GM23248 (cell line): ENCODE data around the gene MTCP1. TPM values are rescaled to one million over a fixed set of nuclear protein-coding genes. Genes with fewer than 3 reads are reported as not detected.
A peak's percentile ranks its signal among the peaks of the same experiment; 100 is the strongest.

ENCODE experiments used
- DNase-seq: peaks from one replicate; pipeline ENCODE4 v3.0.0-alpha.2; 2015
- H2AFZ ChIP-seq: fragments of 200-600 bp; sonication (generic); 2 replicates; pipeline ENCODE4 v1.6.1; 2016; ENCODE audit warnings: antibody characterized with exemption
- H3F3A ChIP-seq: fragments of 200-600 bp; sonication (generic); 2 replicates; pipeline ENCODE4 v1.6.1; 2016; ENCODE audit warnings: mild to moderate bottlenecking, antibody characterized with exemption, mixed run types; ENCODE audit not compliant: insufficient read depth
- H3K27ac ChIP-seq: fragments of 200-600 bp; sonication (generic); 2 replicates; pipeline ENCODE4 v1.5.1; 2016; ENCODE audit warnings: mild to moderate bottlenecking
- H3K27me3 ChIP-seq: fragments of 200-600 bp; sonication (generic); replicated peaks from 2 replicates; pipeline ENCODE4 v1.6.1; 2016; ENCODE audit warnings: mild to moderate bottlenecking; ENCODE audit not compliant: insufficient read depth
- H3K36me3 ChIP-seq: fragments of 200-600 bp; sonication (generic); 2 replicates; pipeline ENCODE4 v1.6.1; 2016; ENCODE audit warnings: low read depth, mild to moderate bottlenecking
- H3K4me1 ChIP-seq: fragments of 200-600 bp; sonication (generic); 2 replicates; pipeline ENCODE4 v1.6.1; 2016; ENCODE audit warnings: mild to moderate bottlenecking; ENCODE audit not compliant: insufficient read depth
- H3K4me2 ChIP-seq: fragments of 200-600 bp; sonication (generic); one replicate; pipeline ENCODE4 v1.6.1; 2016; ENCODE audit warnings: mild to moderate bottlenecking; ENCODE audit not compliant: unreplicated experiment
- H3K4me3 ChIP-seq: fragments of 200-600 bp; sonication (generic); 2 replicates; pipeline ENCODE4 v1.5.1; 2016; ENCODE audit warnings: mild to moderate bottlenecking
- H3K79me2 ChIP-seq: fragments of 200-600 bp; sonication (generic); 2 replicates; pipeline ENCODE4 v1.6.1; 2016; ENCODE audit warnings: mild to moderate bottlenecking; ENCODE audit not compliant: insufficient read depth
- H3K9ac ChIP-seq: fragments of 200-600 bp; sonication (generic); 2 replicates; pipeline ENCODE4 v1.6.1; 2016; ENCODE audit warnings: mild to moderate bottlenecking
- H3K9me2 ChIP-seq: fragments of 200-600 bp; sonication (generic); 2 replicates; pipeline ENCODE4 v1.6.1; 2016; ENCODE audit warnings: mixed run types, mild to moderate bottlenecking, moderate library complexity; ENCODE audit not compliant: insufficient read depth
- H3K9me3 ChIP-seq: fragments of 200-600 bp; sonication (generic); one replicate; pipeline ENCODE4 v1.6.1; 2017; ENCODE audit warnings: low read depth
- H4K20me1 ChIP-seq: fragments of 200-600 bp; sonication (generic); 2 replicates; pipeline ENCODE4 v1.6.0; 2016; ENCODE audit not compliant: insufficient read depth
- EZH2 ChIP-seq: fragments of 200-600 bp; sonication (generic); IDR thresholded peaks from 2 replicates; pipeline ENCODE4 v1.6.1; 2018; ENCODE audit warnings: antibody characterized with exemption, mild to moderate bottlenecking; ENCODE audit not compliant: insufficient read depth, poor library complexity, severe bottlenecking
- EZH2phosphoT487 ChIP-seq: fragments of 200-600 bp; sonication (generic); IDR thresholded peaks from 2 replicates; pipeline ENCODE4 v1.6.1; 2018; ENCODE audit warnings: antibody characterized with exemption, moderate library complexity, mild to moderate bottlenecking, low read depth; ENCODE audit not compliant: insufficient read depth
- WGBS, 2 experiments: methylation state at CpG; one replicate each; pipeline ENCODE4 v1.1.6; 2015 to 2017; ENCODE audit warnings: low lambda C conversion rate in 2 of 2, low coverage in 1 of 2; ENCODE audit errors: missing lambda C conversion rate in 2 of 2; 5-methylcytosine and 5-hydroxymethylcytosine counted together
- in situ Hi-C: fragments of 300-500 bp; cut with MboI; formaldehyde crosslinking; loops from 2 replicates; pipeline ENCODE4 v1.15.0; 2020
- polyA plus RNA-seq: library from polyadenylated mRNA; unstranded; fragments of >200 nt; fragmentation: Nextera tagmentation; extraction: Ambion mirVana; gene quantifications from 2 replicates; pipeline ENCODE4 v1.2.1, GENCODE V29; 2016
- total RNA-seq: library from RNA; depleted of rRNA; stranded (reverse); fragments of >200 nt; shearing (Covaris generic); gene quantifications from 2 replicates; pipeline ENCODE4 v1.2.3, GENCODE V29; 2014

Gene MTCP1
- total and polyA plus RNA-seq, 2 experiments from 2014 or later: 1.8 to 25.8 TPM

- H3K9me2 ChIP-seq: no peaks in the 10 kb centered on the region
- H3K9me3 ChIP-seq: no peaks in the 10 kb centered on the region
- no peaks in the 10 kb centered on the region for H4K20me1 ChIP-seq
- peak overlapping the region; percentile 100 for H3K27ac ChIP-seq
- no peaks in the 10 kb centered on the region for H3K27me3 ChIP-seq
- H3K4me2 ChIP-seq: peak overlapping the region; percentile 90
- H3K9ac ChIP-seq: peak overlapping the region; percentile 100
- no peak overlapping the region for H2AFZ ChIP-seq
- H3K79me2 ChIP-seq: peaks cover 50% of the 10 kb centered on the region
- no peak for TF ChIP-seq EZH2phosphoT487
- TF ChIP-seq EZH2: no peak
- 2% methylated on average over 3 of the region's 3 CpGs for WGBS, 2 experiments
- no peak for DNase-seq
- H3K4me1 ChIP-seq: peaks cover 16% of the 10 kb centered on the region
- H3F3A ChIP-seq: peaks cover 18% of the 10 kb centered on the region; the same call in 1 of the 2 replicates
- no peaks in the 10 kb centered on the region for H3K36me3 ChIP-seq
- peak overlapping the region; percentile 92 for H3K4me3 ChIP-seq
- in situ Hi-C loops: no loop called here
Observed at GRCh38 chrX:155028129-155028528, 42.8 kb downstream of the MTCP1 start.

- WGBS, 2 experiments: 2 to 5% methylated on average over 12 to 14 of the region's 14 CpGs
- H4K20me1 ChIP-seq: no peaks in the 10 kb centered on the region
- peak overlapping the region; percentile 55 for H2AFZ ChIP-seq
- DNase-seq: peak; percentile 83
- peaks cover 16% of the 10 kb centered on the region for H3K4me1 ChIP-seq
- peak overlapping the region; percentile 92 for H3K4me3 ChIP-seq
- H3K9me3 ChIP-seq: no peaks in the 10 kb centered on the region
- peak overlapping the region; percentile 90 for H3K4me2 ChIP-seq
- no peaks in the 10 kb centered on the region for H3K36me3 ChIP-seq
- H3K27me3 ChIP-seq: no peaks in the 10 kb centered on the region
- H3K79me2 ChIP-seq: peaks cover 44% of the 10 kb centered on the region
- no peaks in the 10 kb centered on the region for H3K9me2 ChIP-seq
- in situ Hi-C loops: no loop called here
- H3K9ac ChIP-seq: peak overlapping the region; percentile 100
- peak overlapping the region; percentile 100 for H3K27ac ChIP-seq
- peaks cover 18% of the 10 kb centered on the region; the same call in 1 of the 2 replicates for H3F3A ChIP-seq
- no peak for TF ChIP-seq EZH2phosphoT487
- TF ChIP-seq EZH2: no peak
Observed at GRCh38 chrX:155027509-155028066, 43.3 kb downstream of the MTCP1 start.

GRCh38 chrX:155026727-155027508, 44.0 kb downstream of the MTCP1 start, which contains the start of gene FUNDC2:
FUNDC2 (plus strand) TSS chrX:155026844; CDS start chrX:155026939, 95 bp downstream.
- Histone ChIP-seq H3K9me3 (no peaks in the 10 kb centered on the region), H3K4me1 (peaks cover 16% of the 10 kb centered on the region), H2AFZ (peak within 1 kb of the TSS; percentile 83), H4K20me1 (no peaks in the 10 kb centered on the region), H3K27me3 (no peaks in the 10 kb centered on the region), H3K4me2 (peak within 1 kb of the TSS; percentile 90), H3K4me3 (peak within 1 kb of the TSS; percentile 92), H3K27ac (peak within 1 kb of the TSS; percentile 100), H3F3A (peaks cover 18% of the 10 kb centered on the region; the same call in 1 of the 2 replicates), H3K79me2 (peaks cover 37% of the 10 kb centered on the region), H3K36me3 (no peaks in the 10 kb centered on the region), H3K9ac (peak within 1 kb of the TSS; percentile 100), H3K9me2 (no peaks in the 10 kb centered on the region)
- 0 to 2% methylated on average over 15 to 18 of the region's 82 CpGs for WGBS, 2 experiments
- in situ Hi-C loops: no loop called here
- DNase-seq: peak; percentile 93
- TF ChIP-seq EZH2 (no peak), EZH2phosphoT487 (no peak)

- peak overlapping the region; percentile 100 for H3K9ac ChIP-seq
- H3K27ac ChIP-seq: peak overlapping the region; percentile 100
- peaks cover 32% of the 10 kb centered on the region for H3K79me2 ChIP-seq
- no peaks in the 10 kb centered on the region for H3K27me3 ChIP-seq
- no peak for DNase-seq
- H3F3A ChIP-seq: peaks cover 18% of the 10 kb centered on the region; the same call in 1 of the 2 replicates
- no peaks in the 10 kb centered on the region for H4K20me1 ChIP-seq
- WGBS, 2 experiments: 0 to 3% methylated on average over 10 of the region's 16 CpGs
- H3K9me2 ChIP-seq: no peaks in the 10 kb centered on the region
- H3K9me3 ChIP-seq: no peaks in the 10 kb centered on the region
- H3K36me3 ChIP-seq: no peaks in the 10 kb centered on the region
- in situ Hi-C loops: no loop called here
- H2AFZ ChIP-seq: peak overlapping the region; percentile 83
- peaks cover 16% of the 10 kb centered on the region for H3K4me1 ChIP-seq
- H3K4me3 ChIP-seq: peak overlapping the region; percentile 92
- H3K4me2 ChIP-seq: peak overlapping the region; percentile 80
- TF ChIP-seq EZH2 (no peak), EZH2phosphoT487 (no peak)
Observed at GRCh38 chrX:155026420-155026726, 44.6 kb downstream of the MTCP1 start.
